ENCODE measurements around the gene PIP4K2A.
"Not testable (repeated sequence)": the region's sequence is repeated elsewhere in the genome, so short reads cannot be mapped to it uniquely, and the experiment has no call there.

The PIP4K2A gene

GRCh38 chr10:22752272-22752889 lies 38.0 kb upstream of the PIP4K2A start:
- Histone ChIP-seq H3K9ac (ENCODE audit: low read depth, low read length, poor library complexity, severe bottlenecking) (no peak overlapping the region), H4K20me1 (ENCODE audit: insufficient read depth, low read length, poor library complexity, severe bottlenecking) (no peaks in the 10 kb centered on the region), H3K79me2 (ENCODE audit: insufficient read depth, low read length) (no peaks in the 10 kb centered on the region), H3K4me3 (ENCODE audit: low read length, poor library complexity, severe bottlenecking) (peak overlapping the region; percentile 52), H3K36me3 (ENCODE audit: insufficient read depth, low read length) (no peaks in the 10 kb centered on the region), H2AFZ (ENCODE audit: low read length) (peak overlapping the region; percentile 46; the same call in 1 of the 2 replicates), H3K4me2 (ENCODE audit: low read depth, low read length, poor library complexity, severe bottlenecking) (peak overlapping the region; percentile 52), H3K9me3 (ENCODE audit: insufficient read depth, low read depth, low read length) (no peaks in the 10 kb centered on the region), H3F3A (ENCODE audit: low read depth) (no peaks in the 10 kb centered on the region), H3K27me3 (ENCODE audit: insufficient read depth, low read length, poor library complexity, severe bottlenecking) (no peaks in the 10 kb centered on the region), H3K4me1 (ENCODE audit: insufficient read depth, low read length, poor library complexity, severe bottlenecking) (peaks cover 26% of the 10 kb centered on the region), H3K9me2 (replicated peaks; ENCODE audit: low read depth, low read length) (no peaks in the 10 kb centered on the region)
- TF ChIP-seq EZH2phosphoT487 (IDR thresholded peaks at IDR 0.05; ENCODE audit: borderline replicate concordance) (no peak), CTCF (conservative IDR thresholded peaks at IDR 0.05; ENCODE audit: low read length) (no peak)

- no peaks in the 10 kb centered on the region for H4K20me1 ChIP-seq (ENCODE audit: insufficient read depth, low read length, poor library complexity, severe bottlenecking)
- H3K9me3 ChIP-seq (ENCODE audit: insufficient read depth, low read depth, low read length) = no peaks in the 10 kb centered on the region
- no peaks in the 10 kb centered on the region for H3K36me3 ChIP-seq (ENCODE audit: insufficient read depth, low read length)
- TF ChIP-seq EZH2phosphoT487 (IDR thresholded peaks at IDR 0.05; ENCODE audit: borderline replicate concordance) = no peak
- TF ChIP-seq CTCF (conservative IDR thresholded peaks at IDR 0.05; ENCODE audit: low read length) = no peak
- peaks cover 26% of the 10 kb centered on the region for H3K4me1 ChIP-seq (ENCODE audit: insufficient read depth, low read length, poor library complexity, severe bottlenecking)
- no peak overlapping the region for H3K4me2 ChIP-seq (ENCODE audit: low read depth, low read length, poor library complexity, severe bottlenecking)
- no peak overlapping the region for H3K9ac ChIP-seq (ENCODE audit: low read depth, low read length, poor library complexity, severe bottlenecking)
- no peaks in the 10 kb centered on the region for H3K9me2 ChIP-seq (replicated peaks; ENCODE audit: low read depth, low read length)
- H2AFZ ChIP-seq (ENCODE audit: low read length) = no peak overlapping the region
- H3K79me2 ChIP-seq (ENCODE audit: insufficient read depth, low read length) = no peaks in the 10 kb centered on the region
- H3F3A ChIP-seq (ENCODE audit: low read depth) = no peaks in the 10 kb centered on the region
- no peak overlapping the region for H3K4me3 ChIP-seq (ENCODE audit: low read length, poor library complexity, severe bottlenecking)
- H3K27me3 ChIP-seq (ENCODE audit: insufficient read depth, low read length, poor library complexity, severe bottlenecking) = no peaks in the 10 kb centered on the region
These were observed 35.8 kb upstream of the PIP4K2A start for GRCh38 chr10:22750131-22750530.

- H3F3A ChIP-seq (ENCODE audit: low read depth); H3K36me3 ChIP-seq (ENCODE audit: insufficient read depth, low read length); H3K4me1 ChIP-seq (ENCODE audit: insufficient read depth, low read length, poor library complexity, severe bottlenecking); H3K4me3 ChIP-seq (ENCODE audit: low read length, poor library complexity, severe bottlenecking); H3K9me2 ChIP-seq (replicated peaks; ENCODE audit: low read depth, low read length); H3K4me2 ChIP-seq (ENCODE audit: low read depth, low read length, poor library complexity, severe bottlenecking); H3K9me3 ChIP-seq (ENCODE audit: insufficient read depth, low read depth, low read length); H3K27me3 ChIP-seq (ENCODE audit: insufficient read depth, low read length, poor library complexity, severe bottlenecking); H2AFZ ChIP-seq (ENCODE audit: low read length); H4K20me1 ChIP-seq (ENCODE audit: insufficient read depth, low read length, poor library complexity, severe bottlenecking); H3K79me2 ChIP-seq (ENCODE audit: insufficient read depth, low read length); H3K9ac ChIP-seq (ENCODE audit: low read depth, low read length, poor library complexity, severe bottlenecking): not testable (repeated sequence)
These were observed 30.5 kb upstream of the PIP4K2A start for GRCh38 chr10:22744858-22745257.

DNA sequence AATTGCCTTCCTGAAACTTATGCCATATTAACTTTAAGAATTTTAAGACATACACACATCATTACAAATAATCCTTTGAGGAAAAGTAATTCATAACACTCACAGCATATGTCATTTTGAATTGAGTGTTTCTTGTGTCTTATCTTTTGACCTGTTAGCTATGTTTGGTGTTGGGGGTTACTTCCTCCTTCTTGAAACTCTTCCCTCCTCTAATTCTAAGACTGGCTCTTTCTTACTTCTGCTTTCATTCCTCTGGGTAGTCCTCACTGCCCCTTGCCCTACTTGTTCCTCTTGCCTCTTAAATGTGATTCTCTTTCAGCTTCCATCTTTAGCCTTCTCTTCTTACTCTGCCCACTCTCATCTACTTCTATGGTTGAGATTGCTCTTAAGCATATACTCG lies 28.3 kb upstream of the PIP4K2A start:
- no peak overlapping the region for H3K4me3 ChIP-seq (ENCODE audit: low read length, poor library complexity, severe bottlenecking)
- H4K20me1 ChIP-seq (ENCODE audit: insufficient read depth, low read length, poor library complexity, severe bottlenecking) = no peaks in the 10 kb centered on the region
- H2AFZ ChIP-seq (ENCODE audit: low read length) = peak overlapping the region; percentile 38; the same call in 1 of the 2 replicates
- H3K79me2 ChIP-seq (ENCODE audit: insufficient read depth, low read length) = no peaks in the 10 kb centered on the region
- H3K4me2 ChIP-seq (ENCODE audit: low read depth, low read length, poor library complexity, severe bottlenecking) = no peak overlapping the region
- no peaks in the 10 kb centered on the region for H3K27me3 ChIP-seq (ENCODE audit: insufficient read depth, low read length, poor library complexity, severe bottlenecking)
- no peaks in the 10 kb centered on the region for H3K9me2 ChIP-seq (replicated peaks; ENCODE audit: low read depth, low read length)
- no peaks in the 10 kb centered on the region for H3K9me3 ChIP-seq (ENCODE audit: insufficient read depth, low read depth, low read length)
- no peaks in the 10 kb centered on the region for H3K4me1 ChIP-seq (ENCODE audit: insufficient read depth, low read length, poor library complexity, severe bottlenecking)
- no peak overlapping the region for H3K9ac ChIP-seq (ENCODE audit: low read depth, low read length, poor library complexity, severe bottlenecking)
- no peaks in the 10 kb centered on the region for H3F3A ChIP-seq (ENCODE audit: low read depth)
- H3K36me3 ChIP-seq (ENCODE audit: insufficient read depth, low read length) = no peaks in the 10 kb centered on the region
- no peak for TF ChIP-seq EZH2phosphoT487 (IDR thresholded peaks at IDR 0.05; ENCODE audit: borderline replicate concordance)
- no peak for TF ChIP-seq CTCF (conservative IDR thresholded peaks at IDR 0.05; ENCODE audit: low read length)

DNA sequence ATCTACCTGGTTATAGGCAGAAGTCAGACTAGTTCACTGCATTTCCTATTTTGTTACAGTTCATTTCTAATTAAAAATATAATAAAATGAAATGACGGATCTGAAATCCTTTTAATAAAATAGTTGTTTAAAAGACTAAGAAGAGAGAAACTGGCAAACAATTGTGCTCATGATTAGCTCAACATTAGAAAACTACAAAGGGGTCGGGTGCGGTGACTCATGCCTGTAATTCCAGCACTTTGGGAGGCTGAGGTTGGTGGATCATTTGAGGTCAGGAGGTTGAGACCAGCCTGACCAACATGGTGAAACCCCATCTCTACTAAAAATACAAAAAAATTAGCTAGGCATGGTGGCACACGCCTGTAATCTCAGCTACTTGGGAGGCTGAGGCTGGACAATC lies 27.3 kb upstream of the PIP4K2A start:
- not testable (repeated sequence) for H3K36me3 ChIP-seq (ENCODE audit: insufficient read depth, low read length); H3K4me3 ChIP-seq (ENCODE audit: low read length, poor library complexity, severe bottlenecking); H4K20me1 ChIP-seq (ENCODE audit: insufficient read depth, low read length, poor library complexity, severe bottlenecking); H3K9ac ChIP-seq (ENCODE audit: low read depth, low read length, poor library complexity, severe bottlenecking); H3K79me2 ChIP-seq (ENCODE audit: insufficient read depth, low read length); H3K4me2 ChIP-seq (ENCODE audit: low read depth, low read length, poor library complexity, severe bottlenecking); H2AFZ ChIP-seq (ENCODE audit: low read length); H3K27me3 ChIP-seq (ENCODE audit: insufficient read depth, low read length, poor library complexity, severe bottlenecking); H3F3A ChIP-seq (ENCODE audit: low read depth); H3K9me2 ChIP-seq (replicated peaks; ENCODE audit: low read depth, low read length); H3K4me1 ChIP-seq (ENCODE audit: insufficient read depth, low read length, poor library complexity, severe bottlenecking); H3K9me3 ChIP-seq (ENCODE audit: insufficient read depth, low read depth, low read length)

Data from Loucy (cell line).